HG03103 (cell line): ENCODE data around the gene ZNF441.
"Not testable (repeated sequence)": the region's sequence is repeated elsewhere in the genome, so short reads cannot be mapped to it uniquely, and the experiment has no call there.

ENCODE experiments used
- ATAC-seq: cut with Tn5 transposase; IDR thresholded peaks from one replicate; pipeline ENCODE4 v1.9.1; 2021; ENCODE audit warnings: low read depth; ENCODE audit not compliant: unreplicated experiment

Gene ZNF441

GRCh38 chr19:11776669-11777068 is 9.9 kb downstream of the ZNF441 start:
- not testable (repeated sequence) for ATAC-seq

- no peak for ATAC-seq
Measured at GRCh38 chr19:11780431-11781020, 13.7 kb downstream of the ZNF441 start.

GRCh38 chr19:11781295-11782057 is 14.7 kb downstream of the ZNF441 start:
- ATAC-seq, result no peak

- no peak for ATAC-seq
Measured at GRCh38 chr19:11783767-11784166, 17.0 kb downstream of the ZNF441 start.

GRCh38 chr19:11784356-11784755 is 17.6 kb downstream of the ZNF441 start:
- ATAC-seq, result no peak

- no peak for ATAC-seq
Measured at GRCh38 chr19:11787536-11787935, 20.7 kb downstream of the ZNF441 start.

GRCh38 chr19:11792942-11793341 is 26.1 kb downstream of the ZNF441 start:
- ATAC-seq, result no peak

GRCh38 chr19:11797491-11797890 is 30.7 kb downstream of the ZNF441 start:
- no peak for ATAC-seq

GRCh38 chr19:11798391-11799330 is 31.9 kb downstream of the ZNF441 start, which contains the start of gene ZNF491:
Gene ZNF491, plus strand, starts transcription at chr19:11798523. Its CDS starts 7,431 bp downstream, at chr19:11805954.
- peak; percentile 72 for ATAC-seq

- ATAC-seq, result no peak
Measured at GRCh38 chr19:11806354-11807098, 39.7 kb downstream of the ZNF441 start.

- ATAC-seq, result no peak
Measured at GRCh38 chr19:11807099-11807380, 40.2 kb downstream of the ZNF441 start.

- ATAC-seq, result peak; percentile 35
Measured at GRCh38 chr19:11813703-11814028, 46.9 kb downstream of the ZNF441 start.

GRCh38 chr19:11814029-11814699 is 47.4 kb downstream of the ZNF441 start, which contains the start of gene ZNF440:
Gene ZNF440, plus strand, starts transcription at chr19:11814273. Its CDS starts 175 bp downstream, at chr19:11814448.
- ATAC-seq, result peak; percentile 89

- no peak for ATAC-seq
Measured at GRCh38 chr19:11814700-11815035, 47.9 kb downstream of the ZNF441 start.

GRCh38 chr19:11821474-11822109 is 54.8 kb downstream of the ZNF441 start:
- no peak for ATAC-seq

- not testable (repeated sequence) for ATAC-seq
Measured at GRCh38 chr19:11828957-11829876, 62.4 kb downstream of the ZNF441 start.

- ATAC-seq, result no peak
Measured at GRCh38 chr19:11832253-11832912, 65.6 kb downstream of the ZNF441 start.

- no peak for ATAC-seq
Measured at GRCh38 chr19:11833541-11833940, 66.7 kb downstream of the ZNF441 start.
